K562 (cell line): Measurements from ENCODE around the gene MCU. TPM values are rescaled to one million over a fixed set of nuclear protein-coding genes. Genes with fewer than 3 reads are reported as not detected.

Source experiments
- ATAC-seq: fragments of 200-7000 bp; cut with Tn5 transposase; 3 replicates; pipeline ENCODE4 v1.9.1; 2020; ENCODE audit warnings: moderate library complexity
- BruUV-seq: library from RNA; stranded (reverse); fragments of 400-500 nt; replicated peaks from 2 replicates; lab custom pipeline; 2021; lab: Mats Ljungman, UMichigan
- CTCF ChIA-PET: fragments of 300-600 bp; formaldehyde crosslinking; extraction: SDS; loops from one replicate; lab custom pipeline; 2021; ENCODE audit warnings: low intra/inter-chr PET ratio; lab: Yijun Ruan, JAX
- POLR2A ChIA-PET: fragments of 300-600, 350-650 bp; sonication (Branson Sonifier 250); formaldehyde crosslinking; extraction: SDS; loops from one replicate; lab custom pipeline; 2021; ENCODE audit warnings: antibody characterized with exemption, inconsistent platforms; lab: Yijun Ruan, JAX
- DNase-seq, 4 experiments: peaks; one replicate each; pipeline versions ENCODE4 v3.0.0 to v3.0.0-alpha.2; 2011 to 2018; ENCODE audit warnings: low spot score in 3 of 4, mixed read lengths in 3 of 4; ENCODE audit errors: extremely low read depth in 1 of 4
- FAIRE-seq: peaks from 2 replicates; lab custom pipeline; 2011; peaks lifted over from hg19 to GRCh38; lab: Jason Lieb, UNC
- H2AFZ ChIP-seq: 2 replicates; pipeline ENCODE4 v1.6.0; 2011; ENCODE audit warnings: low read depth, low read length, control low read depth, inconsistent platforms
- H3K27ac ChIP-seq: fragments of 200-600 bp; 3 replicates; pipeline ENCODE4 v1.8.0; 2011; ENCODE audit warnings: low read depth, mild to moderate bottlenecking, control low read depth, inconsistent platforms, low read length, moderate library complexity, mixed read lengths; ENCODE audit errors: extremely low read depth
- H3K27me3 ChIP-seq, 2 experiments: fragments of 300-600 bp in 1 of 2; 2 replicates in 1 of 2; 3 replicates in 1 of 2; pipeline versions ENCODE4 v1.6.0 to v1.8.0; 2011; ENCODE audit warnings: inconsistent platforms in 2 of 2, low read length in 2 of 2, mild to moderate bottlenecking in 1 of 2, mixed read lengths in 1 of 2, moderate library complexity in 1 of 2; ENCODE audit not compliant: control insufficient read depth in 2 of 2, insufficient read depth in 2 of 2
- H3K36me3 ChIP-seq: fragments of 300-600 bp; 3 replicates; pipeline ENCODE4 v1.8.0; 2011; ENCODE audit warnings: mild to moderate bottlenecking, low read length, inconsistent platforms; ENCODE audit not compliant: control insufficient read depth, insufficient read depth
- H3K4me1 ChIP-seq, 2 experiments: fragments of 200-600 bp in 1 of 2; replicated peaks in 1 of 2; 2 replicates in 1 of 2; 3 replicates in 1 of 2; pipeline versions ENCODE4 v1.5.1 to v1.8.0; 2011; ENCODE audit warnings: inconsistent platforms in 2 of 2, low read length in 2 of 2, mild to moderate bottlenecking in 1 of 2, mixed read lengths in 1 of 2, moderate library complexity in 1 of 2; ENCODE audit not compliant: control insufficient read depth in 2 of 2, insufficient read depth in 2 of 2
- H3K4me2 ChIP-seq: 2 replicates; pipeline ENCODE4 v1.6.1; 2011; ENCODE audit warnings: low read length, control low read depth, inconsistent platforms, mixed read lengths; ENCODE audit not compliant: insufficient read depth
- H3K4me3 ChIP-seq: fragments of 200-600 bp; sonication (generic), shearing (Covaris generic); 2 replicates; pipeline ENCODE4 v1.5.1; 2016; ENCODE audit warnings: control low read depth, inconsistent platforms
- H3K79me2 ChIP-seq: fragments of 200-600 bp; 3 replicates; pipeline ENCODE4 v1.8.0; 2011; ENCODE audit warnings: low read length, inconsistent platforms; ENCODE audit not compliant: control insufficient read depth, insufficient read depth
- H3K9ac ChIP-seq, 2 experiments: 2 replicates each; pipeline versions ENCODE4 v1.6.0 to v1.6.1; 2011; ENCODE audit warnings: low read depth in 2 of 2, low read length in 2 of 2, control low read depth in 1 of 2, inconsistent platforms in 1 of 2, mild to moderate bottlenecking in 1 of 2, mixed read lengths in 1 of 2; ENCODE audit not compliant: insufficient read depth in 1 of 2
- H3K9me1 ChIP-seq: one replicate; pipeline ENCODE4 v1.6.0; 2011; ENCODE audit warnings: inconsistent platforms, mild to moderate bottlenecking, low read length, moderate library complexity; ENCODE audit not compliant: control insufficient read depth, insufficient read depth
- H3K9me3 ChIP-seq: replicated peaks from 2 replicates; pipeline ENCODE4 v1.5.1; 2011; ENCODE audit warnings: low read depth, low read length, inconsistent platforms; ENCODE audit not compliant: control insufficient read depth, insufficient read depth
- H4K20me1 ChIP-seq: replicated peaks from 2 replicates; pipeline ENCODE4 v1.6.1; 2011; ENCODE audit warnings: low read length, inconsistent platforms, mixed read lengths; ENCODE audit not compliant: control insufficient read depth, insufficient read depth
- BDP1 ChIP-seq: IDR thresholded peaks from 3 replicates; pipeline ENCODE4 v1.6.1; 2011; ENCODE audit not compliant: insufficient read length, insufficient read depth
- CEBPB ChIP-seq: fragments of 450-650 bp; IDR thresholded peaks from 2 replicates; pipeline ENCODE4 v1.6.1; 2016; ENCODE audit warnings: missing genetic modification characterization, missing compliant biosample characterization
- CEBPG ChIP-seq, 3 experiments: fragments of 200-800 bp in 1 of 3; sonication (Bioruptor generic) in 1 of 3; sonication (generic) in 1 of 3; formaldehyde crosslinking in 1 of 3; IDR thresholded peaks in 2 of 3; conservative IDR thresholded peaks in 1 of 3; 2 replicates each; pipeline versions ENCODE4 v1.6.1 to v1.8.0; 2016 to 2022; ENCODE audit warnings: missing compliant biosample characterization in 2 of 3, missing genetic modification characterization in 2 of 3, mild to moderate bottlenecking in 1 of 3, missing genetic modification reagents in 1 of 3
- CTBP1 ChIP-seq: fragments of 450-650 bp; IDR thresholded peaks from 2 replicates; pipeline ENCODE4 v1.6.1; 2016; ENCODE audit warnings: borderline replicate concordance
- KLF6 ChIP-seq: fragments of 250-450 bp; sonication (Bioruptor Pico); IDR thresholded peaks from 2 replicates; pipeline ENCODE4 v1.4.0; 2020; ENCODE audit warnings: mild to moderate bottlenecking, moderate library complexity, borderline replicate concordance
- POLR2A ChIP-seq: fragments of 450-650 bp; conservative IDR thresholded peaks from 2 replicates; pipeline ENCODE4 v1.6.1; 2016
- WGBS: fragments of 100-300 bp; shearing (Covaris generic); methylation state at CpG from one replicate; pipeline ENCODE4 v1.1.6; 2016; ENCODE audit warnings: low coverage, mixed read lengths; ENCODE audit not compliant: insufficient coverage; ENCODE audit errors: missing lambda C conversion rate; 5-methylcytosine and 5-hydroxymethylcytosine counted together
- in situ Hi-C: fragments of 300-500 bp; cut with MboI; formaldehyde crosslinking; loops from 4 replicates; pipeline ENCODE4 v1.15.0; 2018; ENCODE audit warnings: inconsistent platforms, mixed read lengths
- intact Hi-C: fragments of 100-400 bp; cut with micrococcal nuclease; formaldehyde crosslinking; loops from 2 replicates; pipeline ENCODE4 v1.14.2; 2022
- polyA plus RNA-seq, 8 experiments: library from polyadenylated mRNA; depleted of rRNA in 4 of 8; stranded (reverse) in 5 of 8; unstranded in 3 of 8; fragments of >200 nt; fragmentation: Nextera tagmentation in 2 of 8; fragmentation: Illumina TruSeq in 1 of 8; extraction: Ambion mirVana in 2 of 8; extraction: Trizol in 1 of 8; gene quantifications; 2 replicates each; pipeline versions ENCODE4 v1.2.1 to v1.2.3, GENCODE V29; 2011 to 2014; ENCODE audit warnings: inconsistent platforms in 1 of 8, missing spikeins in 1 of 8
- total RNA-seq, 7 experiments: library from RNA; depleted of rRNA in 6 of 7; stranded (reverse); fragments of >200 nt in 6 of 7; fragmentation: Illumina TruSeq in 2 of 7; extraction: Trizol in 2 of 7; gene quantifications; 2 replicates each; pipeline versions ENCODE4 v1.2.1 to v1.2.3, GENCODE V29; 2011 to 2021; ENCODE audit warnings: low replicate concordance in 1 of 7

Gene MCU
- total and polyA plus RNA-seq, 9 of the 15 experiments (the other 6 are each of a cell fraction or from before 2014, with no cell fraction given), result 8.2 to 88.8 (median 21.3) TPM

DNA sequence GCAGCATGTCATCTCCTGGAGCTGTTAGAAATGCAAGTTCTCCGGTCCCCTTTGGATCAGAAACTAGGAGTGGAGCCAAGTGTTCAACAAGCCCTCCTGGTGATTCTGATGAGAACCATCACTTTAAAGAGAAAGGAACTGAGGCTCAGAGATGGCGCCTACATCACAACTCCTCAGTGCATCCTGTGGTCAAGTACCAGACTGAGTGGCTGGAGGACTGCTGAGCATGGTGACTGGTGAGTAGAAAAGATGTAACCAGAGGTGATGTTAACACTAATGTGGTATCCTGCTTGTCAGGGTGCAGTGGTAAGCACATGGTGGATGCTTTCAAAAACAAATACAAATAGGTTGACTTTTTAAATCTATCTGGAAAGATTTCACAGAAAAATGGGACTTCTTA is 198.1 kb downstream of the MCU start:
- Histone ChIP-seq H2AFZ (no peak overlapping the region), H3K9ac (no peak overlapping the region), H3K79me2 (no peaks in the 10 kb centered on the region), H3K4me1 (peaks cover 0 to 27% of the 10 kb centered on the region in 2 experiments; a peak in 3 of 5 replicates), H3K27me3 (peaks cover 0 to under 1% of the 10 kb centered on the region in 2 experiments; a peak in 1 of 5 replicates), H3K4me3 (no peak overlapping the region), H3K9me1 (no peaks in the 10 kb centered on the region), H3K36me3 (no peaks in the 10 kb centered on the region), H4K20me1 (no peaks in the 10 kb centered on the region), H3K4me2 (no peak overlapping the region), H3K9me3 (no peaks in the 10 kb centered on the region), H3K27ac (no peak overlapping the region)
- ChIA-PET CTCF (no interaction called here), POLR2A (interaction anchor here (1.3 kb wide), 1 partner anchor 11 kb away, joined by 4 read pairs; no protein-coding TSS in a partner anchor)
- WGBS, result 40% methylated on average over 2 of the region's 2 CpGs
- peak; percentile 25; the same call in 1 of the 2 replicates for TF ChIP-seq CTBP1
- no peak for TF ChIP-seq POLR2A
- no peak for FAIRE-seq
- BruUV-seq, result no TSS peak
- intact Hi-C loops (no loop called here), in situ Hi-C loops (no loop called here)
- peak; percentile 30; the same call in 1 of the 3 replicates for ATAC-seq
- DNase-seq, result no peak

DNA sequence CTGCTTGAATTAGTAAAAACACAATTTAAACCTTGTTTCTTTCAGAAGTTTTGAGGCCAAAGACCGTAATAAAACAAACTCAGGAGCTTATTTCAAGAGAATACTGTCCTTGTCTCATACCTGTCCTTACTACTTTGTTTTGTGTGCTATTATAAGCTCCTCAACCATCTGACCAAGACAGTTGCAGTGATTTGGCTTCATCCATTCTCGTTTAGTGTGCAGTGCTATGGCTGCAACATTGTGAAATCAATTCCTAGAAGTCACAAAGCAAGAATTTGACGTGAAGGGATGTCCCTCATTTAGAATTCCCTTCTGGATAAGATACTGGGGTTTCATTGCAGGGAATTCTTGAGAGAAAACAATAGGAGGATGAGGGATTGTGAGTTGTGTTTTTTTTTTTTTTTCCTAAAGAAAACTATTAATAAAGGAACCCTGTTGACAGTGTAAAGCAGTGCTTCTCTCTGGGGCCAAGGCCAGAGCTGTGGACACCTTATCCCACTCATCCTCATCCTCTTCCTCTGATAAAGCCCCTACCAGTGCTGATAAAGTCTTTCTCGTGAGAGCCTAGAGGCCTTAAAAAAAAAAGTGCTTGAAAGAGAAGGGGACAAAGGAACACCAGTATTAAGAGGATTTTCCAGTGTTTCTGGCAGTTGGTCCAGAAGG is 201.3 kb downstream of the MCU start, which contains the start of gene OIT3:
OIT3 (plus strand) TSS at position 604 of the 663 bp plus-strand sequence. CDS start 60 bp downstream, outside the sequence.
- BruUV-seq, result no TSS peak
- no peak within 1 kb of the TSS for H2AFZ ChIP-seq
- in situ Hi-C loops, result no loop called here

More for the DNA sequence above, 201.3 kb downstream of the MCU start, which contains the start of gene OIT3:
- CTCF ChIA-PET, result interaction anchor here (0.5 kb wide), 1 partner anchor 9 kb away, joined by 4 read pairs; no protein-coding TSS in a partner anchor
- 4% methylated on average over 4 of the region's 4 CpGs for WGBS
- Histone ChIP-seq H3K4me2 (no peak within 1 kb of the TSS), H3K27me3 (peaks cover 5 to 6% of the 10 kb centered on the region in 2 experiments; a peak in 4 of 5 replicates), H3K27ac (no peak within 1 kb of the TSS), H3K36me3 (no peaks in the 10 kb centered on the region), H3K4me1 (peaks cover 0 to 14% of the 10 kb centered on the region in 2 experiments; a peak in 4 of 5 replicates), H3K79me2 (no peaks in the 10 kb centered on the region), H3K4me3 (no peak within 1 kb of the TSS), H3K9me3 (no peaks in the 10 kb centered on the region), H3K9me1 (no peaks in the 10 kb centered on the region), H4K20me1 (no peaks in the 10 kb centered on the region), H3K9ac (no peak within 1 kb of the TSS)
- ATAC-seq, result no peak
- intact Hi-C loops, result no loop called here
- no peak for TF ChIP-seq BDP1
- no peak for TF ChIP-seq CEBPG (CRISPR knock-in tag; IDR thresholded peaks at IDR 0.05)
- peak; percentile 19 to 23; a peak in 1 of 4 replicates for TF ChIP-seq CEBPG (tag; conservative IDR thresholded peaks at IDR 0.05 in 1 of 2, IDR thresholded peaks at IDR 0.05 in 1 of 2)
- no peak for TF ChIP-seq KLF6
- TF ChIP-seq CEBPB, result peak; percentile 63
- POLR2A ChIA-PET, result interaction anchor here (1.0 to 1.3 kb wide), 2 partner anchors 8 to 13 kb away, joined by 3 to 5 read pairs; no protein-coding TSS in a partner anchor
- no peak for DNase-seq
- no peak for FAIRE-seq
